ENCODE measurements around the gene AASS.

- TF ChIP-seq CTCF (tag by site-specific recombination; IDR thresholded peaks at IDR 0.05) (no peak), ZNF747 (tag by site-specific recombination; IDR thresholded peaks at IDR 0.05) (no peak), PRDM1 (tag by site-specific recombination; IDR thresholded peaks at IDR 0.05) (no peak), ZNF433 (tag by site-specific recombination; IDR thresholded peaks at IDR 0.05; ENCODE audit: low read depth) (no peak), ZNF121 (tag by site-specific recombination; IDR thresholded peaks at IDR 0.05) (no peak), ZNF37A (tag by site-specific recombination; IDR thresholded peaks at IDR 0.05) (no peak), ZNF423 (tag by site-specific recombination; IDR thresholded peaks at IDR 0.05) (no peak)
Observed at GRCh38 chr7:122148878-122149277, 4.8 kb upstream of the AASS start.
